ENCODE data around the gene OR2C1.

Gene OR2C1

GRCh38 chr16:3355589-3355988, at the start of gene OR2C1:
Gene OR2C1, plus strand, starts transcription at chr16:3355889. Its CDS starts 52 bp downstream, at chr16:3355941.
- DNase-seq: no peak

DNA sequence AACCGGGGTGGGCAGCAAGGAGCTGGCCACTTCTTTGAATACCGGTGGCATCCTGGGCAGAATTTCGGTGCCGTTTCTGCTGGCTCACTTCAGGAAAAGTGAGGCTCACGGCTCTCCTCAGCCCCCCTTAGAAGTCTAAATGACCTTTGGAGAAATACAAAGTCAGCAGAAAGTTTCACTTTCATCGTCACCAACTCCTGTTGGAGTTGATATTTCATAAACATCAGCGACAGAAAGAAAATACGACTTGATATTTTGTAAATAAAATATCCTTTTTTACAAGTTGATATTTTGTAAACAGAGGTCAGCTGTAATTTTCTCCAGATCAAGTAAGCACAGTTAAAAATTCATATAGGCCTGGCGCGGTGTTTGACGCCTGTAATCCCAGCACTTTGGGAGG, 49.6 kb upstream of the OR2C1 start:
- no peak for DNase-seq

- DNase-seq: no peak
These were observed 44.2 kb upstream of the OR2C1 start for GRCh38 chr16:3311496-3311895.

GRCh38 chr16:3317315-3317999, 38.2 kb upstream of the OR2C1 start:
- no peak for DNase-seq

DNA sequence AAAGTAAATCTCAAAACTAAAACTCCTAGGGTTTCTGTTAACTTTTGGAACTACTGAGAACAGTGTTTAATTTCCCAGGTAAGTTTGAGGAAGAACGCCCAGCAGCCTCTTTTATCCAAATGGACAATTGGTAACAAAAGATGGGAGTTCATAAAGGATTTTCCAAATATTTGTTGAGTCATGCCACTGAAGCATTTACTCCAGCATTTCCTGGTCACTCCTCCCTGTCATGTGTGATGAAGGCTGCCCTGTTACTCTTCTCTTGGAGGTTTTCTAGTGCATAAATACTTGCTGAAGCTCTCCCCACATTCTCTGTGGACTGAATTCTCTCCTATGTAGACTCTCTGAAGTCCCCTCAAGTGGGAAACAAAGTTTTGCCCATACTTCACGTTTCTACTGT, 33.9 kb upstream of the OR2C1 start:
- no peak for DNase-seq

- DNase-seq: no peak
These were observed 28.2 kb upstream of the OR2C1 start for GRCh38 chr16:3327514-3327913.

GRCh38 chr16:3328104-3328503, 27.6 kb upstream of the OR2C1 start:
- no peak for DNase-seq

DNA sequence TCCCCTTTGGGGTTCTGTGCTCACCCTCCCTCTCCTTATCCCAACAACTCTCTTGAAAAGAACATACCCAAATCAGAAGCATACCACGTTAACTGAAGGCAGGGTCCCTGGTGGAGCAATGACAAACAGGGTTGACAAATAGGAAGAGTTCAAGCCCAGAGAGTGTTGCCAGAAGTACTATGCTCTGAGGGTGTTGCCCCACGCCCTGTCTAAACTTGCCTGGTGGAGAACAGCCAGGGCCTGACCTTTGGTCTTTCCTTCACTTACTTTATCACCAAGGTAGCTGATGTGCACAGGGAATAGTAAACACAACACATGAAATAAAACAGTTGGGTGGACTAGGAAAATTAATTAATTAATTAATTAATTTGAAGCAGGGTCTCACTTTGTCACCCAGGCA, 27.0 kb upstream of the OR2C1 start:
- no peak for DNase-seq

DNA sequence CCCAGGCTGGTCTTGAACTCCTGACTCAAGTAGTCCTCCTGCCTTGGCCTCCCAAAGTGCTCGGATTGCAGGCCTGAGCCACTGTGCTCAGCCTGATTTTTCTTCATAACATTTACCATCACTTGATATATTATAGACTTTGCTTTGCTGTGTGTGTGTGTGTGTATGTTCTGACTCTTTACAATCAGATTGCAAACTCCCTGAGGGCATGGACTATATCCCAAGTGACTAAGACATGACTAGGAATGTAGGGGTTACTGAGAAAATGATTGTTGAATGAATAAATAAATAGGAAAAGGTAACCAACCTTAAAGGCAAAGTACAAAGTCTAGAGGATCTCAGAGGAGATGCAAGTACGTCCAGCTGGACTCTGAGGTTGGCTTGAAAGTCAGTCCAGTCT, 9.6 kb upstream of the OR2C1 start:
- DNase-seq: no peak

DNA sequence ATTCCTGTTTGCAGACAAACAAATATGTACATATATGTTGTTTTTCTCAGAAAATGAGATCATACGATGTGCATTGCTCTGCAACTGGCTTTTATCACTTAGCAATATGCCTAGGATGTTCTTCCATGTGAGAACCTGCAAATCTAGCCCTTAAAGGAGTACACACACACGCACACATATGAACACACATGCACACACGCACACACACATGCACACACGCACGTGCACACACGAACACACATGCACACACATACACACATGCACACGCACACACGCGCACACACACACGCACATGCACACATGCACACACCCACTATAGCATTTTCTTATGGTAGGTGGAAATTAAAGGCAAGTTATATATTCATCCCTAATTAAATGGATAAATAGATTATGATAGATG, 8.1 kb upstream of the OR2C1 start:
- no peak for DNase-seq

- DNase-seq: no peak
These were observed 7.0 kb upstream of the OR2C1 start for GRCh38 chr16:3348547-3349167.

DNA sequence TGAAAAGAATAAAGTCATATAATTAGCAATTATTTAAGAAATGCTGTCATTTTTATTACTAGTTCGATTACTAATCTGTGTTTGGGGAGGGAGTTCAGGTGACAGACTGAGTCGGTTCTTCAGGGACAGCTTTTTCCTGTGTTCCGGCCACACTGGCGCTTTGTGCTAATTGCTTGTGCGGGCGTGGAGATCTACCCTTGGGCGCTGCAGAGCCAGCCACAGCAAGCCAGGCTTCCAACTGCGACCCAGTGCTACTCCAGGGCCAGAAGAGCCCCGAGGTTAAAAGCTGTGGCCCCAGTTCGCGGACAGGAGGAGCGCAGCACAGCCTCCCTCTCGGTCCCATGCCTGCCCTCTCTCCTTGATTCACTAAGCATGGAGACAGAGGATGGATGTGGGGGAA, 6.5 kb upstream of the OR2C1 start:
- no peak for DNase-seq

DNA sequence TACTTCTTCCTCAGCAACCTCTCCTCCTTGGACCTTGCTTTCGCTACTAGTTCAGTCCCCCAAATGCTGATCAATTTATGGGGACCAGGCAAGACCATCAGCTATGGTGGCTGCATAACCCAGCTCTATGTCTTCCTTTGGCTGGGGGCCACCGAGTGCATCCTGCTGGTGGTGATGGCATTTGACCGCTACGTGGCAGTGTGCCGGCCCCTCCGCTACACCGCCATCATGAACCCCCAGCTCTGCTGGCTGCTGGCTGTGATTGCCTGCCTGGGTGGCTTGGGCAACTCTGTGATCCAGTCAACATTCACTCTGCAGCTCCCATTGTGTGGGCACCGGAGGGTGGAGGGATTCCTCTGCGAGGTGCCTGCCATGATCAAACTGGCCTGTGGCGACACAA, 429 bp downstream of the OR2C1 start:
- no peak for DNase-seq

- no peak for DNase-seq
These were observed 3.2 kb downstream of the OR2C1 start for GRCh38 chr16:3358871-3359270.

GRCh38 chr16:3362931-3363330, 7.2 kb downstream of the OR2C1 start:
- no peak for DNase-seq

DNA sequence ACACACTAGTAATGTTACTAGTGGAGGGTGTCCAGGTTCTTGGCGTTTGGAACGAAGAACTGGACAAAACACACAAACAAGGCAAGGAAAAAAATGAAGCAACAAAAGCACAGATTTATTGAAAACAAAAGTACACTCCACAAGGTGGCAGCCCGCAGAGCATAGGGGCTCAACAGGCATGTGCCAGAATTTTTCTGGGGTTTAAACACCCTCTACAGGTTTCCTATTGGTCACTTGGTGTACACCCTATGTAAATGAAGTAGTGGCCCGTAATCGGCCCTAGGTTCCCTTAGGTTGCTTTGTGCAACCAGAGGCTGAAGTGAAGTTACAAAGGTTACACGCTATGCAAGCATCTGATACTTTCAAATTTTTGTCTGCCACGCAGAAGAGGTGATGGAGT, 8.1 kb downstream of the OR2C1 start:
- DNase-seq: no peak

- DNase-seq: peak; percentile 91
These were observed 9.2 kb downstream of the OR2C1 start for GRCh38 chr16:3364774-3365427.

DNA sequence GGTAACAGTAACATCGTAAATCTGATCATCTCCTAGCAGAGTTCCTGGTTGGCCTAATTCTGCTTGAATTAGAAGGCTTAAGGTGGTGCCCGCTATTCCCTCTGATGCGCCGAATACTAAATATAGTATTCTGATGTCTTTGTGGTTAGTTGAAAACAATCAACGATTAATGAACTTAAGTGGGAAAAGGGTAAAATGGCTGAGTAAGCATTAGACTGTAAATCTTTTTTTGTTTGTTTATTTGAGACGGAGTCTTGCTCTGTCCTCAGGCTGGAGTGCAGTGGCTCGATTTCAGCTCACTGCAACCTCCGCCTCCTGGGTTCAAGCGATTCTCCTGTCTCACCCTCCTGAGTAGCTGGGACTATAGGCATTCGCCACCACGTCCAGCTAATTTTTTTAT, 13.4 kb downstream of the OR2C1 start:
- DNase-seq: no peak

DNA sequence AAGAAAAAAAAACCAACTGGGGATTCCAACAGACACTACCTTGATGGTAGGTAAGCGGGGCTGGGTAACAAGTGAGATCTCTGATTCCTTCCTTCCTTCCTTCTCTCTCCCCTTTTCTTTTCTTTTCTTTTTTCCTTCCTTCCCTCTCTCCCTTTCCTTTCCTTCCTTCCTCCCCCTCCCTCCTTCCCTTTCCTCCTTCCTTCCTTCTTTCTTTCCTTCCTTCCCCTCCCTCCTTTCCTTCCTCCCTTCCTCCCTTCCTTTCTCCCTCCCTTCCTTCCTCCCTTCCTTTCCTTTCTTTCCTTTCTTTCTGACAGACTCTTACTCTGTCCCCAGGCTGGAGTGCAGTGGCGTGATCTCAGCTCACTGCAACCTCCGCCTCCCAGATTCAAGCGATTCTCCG, 20.0 kb downstream of the OR2C1 start:
- no peak for DNase-seq

- DNase-seq: no peak
These were observed 22.2 kb downstream of the OR2C1 start for GRCh38 chr16:3377917-3378316.

GRCh38 chr16:3383045-3383448, 27.4 kb downstream of the OR2C1 start:
- DNase-seq: no peak

- no peak for DNase-seq
These were observed 32.6 kb downstream of the OR2C1 start for GRCh38 chr16:3388325-3388724.

DNA sequence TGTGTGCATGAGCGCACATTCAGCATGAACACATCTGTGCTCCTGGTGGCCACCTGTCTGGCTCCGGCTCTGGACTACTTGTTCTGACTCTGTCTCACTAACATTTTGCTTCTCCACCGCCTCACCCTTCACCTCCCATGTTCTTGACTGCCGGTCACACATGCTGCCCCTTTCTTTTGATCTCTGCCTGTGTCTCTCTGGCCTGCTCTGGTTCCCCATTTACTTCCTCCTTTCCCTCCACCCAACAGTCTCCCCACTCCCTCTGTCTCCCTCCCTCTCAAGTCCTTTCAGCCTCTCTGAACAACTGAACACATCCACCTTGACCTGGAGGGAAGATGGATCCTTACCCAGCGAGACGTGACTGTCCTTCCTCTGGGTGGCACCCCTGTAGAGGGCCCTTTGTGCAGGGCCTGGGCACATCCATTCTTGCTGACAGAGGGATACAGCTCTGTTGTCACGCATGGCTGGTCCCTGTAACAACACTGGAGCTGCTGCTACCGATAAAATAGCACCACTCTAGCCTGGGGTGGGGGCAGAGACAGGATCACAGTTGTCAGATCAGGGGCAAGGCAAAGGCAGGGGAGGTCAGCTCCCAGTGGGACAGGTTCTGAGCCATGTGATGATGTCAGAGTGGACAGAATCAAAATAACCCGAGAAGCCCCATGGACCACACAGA, 34.1 kb downstream of the OR2C1 start:
- DNase-seq: no peak

- DNase-seq: no peak
These were observed 44.7 kb downstream of the OR2C1 start for GRCh38 chr16:3400446-3400778.
